ENCODE data around the gene ADCY1.
"Not testable (repeated sequence)": the region's sequence is repeated elsewhere in the genome, so short reads cannot be mapped to it uniquely, and the experiment has no call there.

ADCY1 gene

DNA sequence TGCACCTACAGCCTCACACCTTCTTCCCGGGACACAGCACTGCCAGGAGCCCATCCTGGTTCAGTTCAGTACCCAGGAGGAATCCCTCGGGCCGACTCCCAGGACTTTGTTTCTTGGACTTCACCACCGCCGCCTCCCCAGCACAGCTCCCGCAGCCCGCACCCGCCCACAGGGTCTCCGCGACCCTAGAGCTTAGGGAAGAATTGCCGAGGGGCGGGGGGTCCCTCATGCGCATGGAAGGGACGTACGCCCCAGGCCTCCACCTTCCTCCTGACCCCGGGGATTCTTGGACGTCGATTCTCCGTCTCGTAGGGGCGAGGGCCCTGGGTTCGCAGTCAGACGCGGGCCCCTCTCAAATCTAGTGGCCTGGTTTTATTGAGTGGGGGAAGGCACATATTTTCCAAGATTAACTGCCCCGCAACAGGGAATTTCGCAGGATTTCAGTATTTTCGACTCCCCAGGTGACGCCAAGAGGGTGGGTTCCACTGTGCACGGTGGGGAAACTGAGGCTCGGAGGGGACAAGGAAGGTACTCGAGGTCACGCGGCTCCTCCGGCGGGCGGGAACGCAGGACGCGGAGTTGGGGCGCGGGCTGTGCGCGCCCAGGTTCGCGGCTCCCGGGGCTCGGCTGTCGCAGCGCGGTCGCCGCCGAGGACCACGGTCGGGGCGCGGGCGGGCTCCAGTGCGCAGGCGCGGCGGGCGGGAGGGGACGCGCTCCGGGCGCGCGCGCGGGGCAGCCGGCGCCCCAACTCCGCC is at the start of gene ADCY1:
TSS of gene ADCY1 (plus strand) at position 708 of the 755 bp plus-strand sequence. CDS start 176 bp downstream, outside the sequence.
- ATAC-seq = no peak

DNA sequence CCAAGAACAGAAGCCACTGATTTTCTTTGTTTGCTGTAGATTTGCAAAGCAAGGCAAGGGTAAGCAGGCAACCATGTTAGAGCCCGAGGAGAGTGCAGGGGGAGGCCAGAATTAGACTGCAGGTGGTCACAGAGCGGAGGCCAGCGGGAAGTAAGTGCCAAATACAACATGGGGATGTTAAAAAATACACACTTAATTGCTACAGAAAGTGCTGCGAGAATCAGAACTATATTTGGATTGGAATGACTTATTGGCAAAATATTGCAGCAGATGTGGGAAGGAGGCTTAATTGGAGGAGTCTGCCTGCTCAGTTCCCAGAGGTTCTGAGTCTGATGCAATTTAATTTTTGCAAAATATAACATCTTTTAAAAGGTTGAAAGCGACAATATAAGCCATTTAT is 49.7 kb upstream of the ADCY1 start:
- ATAC-seq = no peak

DNA sequence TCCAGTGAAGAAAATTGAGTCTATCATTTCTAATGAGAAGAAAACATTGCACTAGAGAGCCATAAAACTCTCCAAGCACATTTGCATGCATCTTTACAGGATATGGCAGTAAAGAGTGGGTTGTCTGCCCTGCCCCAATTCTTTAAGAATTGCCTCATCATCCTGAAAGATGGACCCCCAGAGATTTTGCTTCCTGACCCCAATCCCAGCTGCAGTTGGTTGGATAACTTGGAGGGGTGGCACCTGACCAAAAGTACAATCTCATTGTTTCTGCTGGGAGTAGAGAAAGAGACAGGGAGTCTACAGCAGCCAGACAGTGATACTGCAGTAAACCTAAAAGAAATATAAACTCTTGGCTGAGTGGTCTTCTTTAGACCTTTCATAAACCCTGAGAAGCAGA is 49.1 kb upstream of the ADCY1 start:
- no peak for ATAC-seq

DNA sequence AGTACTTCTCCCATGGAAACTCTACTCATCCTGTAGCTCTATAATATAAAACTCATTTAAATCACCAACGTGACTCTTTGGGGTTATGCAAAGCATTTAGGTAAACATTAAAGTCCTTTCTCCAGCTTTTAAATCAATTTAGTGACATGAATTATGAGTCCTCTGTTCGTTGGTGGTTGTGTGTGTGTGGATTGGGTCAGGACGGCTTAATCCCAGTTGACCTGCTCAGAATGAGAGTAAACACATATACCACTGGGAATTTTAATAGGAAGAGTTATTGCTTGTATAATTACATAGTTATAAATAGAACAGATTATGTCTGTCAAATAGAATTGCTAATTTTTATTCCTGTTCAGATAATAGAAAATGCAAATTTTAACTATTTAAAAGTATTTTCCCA is 30.7 kb upstream of the ADCY1 start:
- ATAC-seq = no peak

DNA sequence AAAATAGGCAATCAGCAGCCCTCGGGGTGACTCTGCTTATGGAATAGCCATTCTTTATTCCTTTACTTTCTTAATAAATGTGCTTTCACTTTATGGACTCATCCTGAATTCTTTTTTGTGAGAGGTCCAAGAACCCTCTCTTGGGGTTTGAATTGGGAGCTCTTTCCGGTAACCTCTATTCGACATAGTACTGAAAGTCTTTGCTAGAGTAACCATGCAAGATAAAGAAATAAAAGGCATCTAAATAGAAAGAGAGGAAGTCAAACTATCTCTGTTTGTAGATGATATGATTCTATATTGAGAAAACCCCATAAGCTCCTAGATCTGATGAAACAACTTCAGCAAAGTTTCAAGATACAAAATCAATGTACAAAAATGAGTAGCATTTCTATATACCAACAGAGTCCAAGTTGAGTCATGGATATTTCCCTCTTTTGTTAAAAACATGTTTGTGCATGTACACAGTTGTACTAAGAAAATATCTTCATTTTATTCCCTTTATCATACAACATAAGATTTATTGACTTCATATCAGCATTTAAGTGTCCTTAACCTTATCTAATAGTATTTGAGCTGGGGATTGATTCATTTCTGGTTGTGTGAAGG is 29.0 kb upstream of the ADCY1 start:
- not testable (repeated sequence) for ATAC-seq

DNA sequence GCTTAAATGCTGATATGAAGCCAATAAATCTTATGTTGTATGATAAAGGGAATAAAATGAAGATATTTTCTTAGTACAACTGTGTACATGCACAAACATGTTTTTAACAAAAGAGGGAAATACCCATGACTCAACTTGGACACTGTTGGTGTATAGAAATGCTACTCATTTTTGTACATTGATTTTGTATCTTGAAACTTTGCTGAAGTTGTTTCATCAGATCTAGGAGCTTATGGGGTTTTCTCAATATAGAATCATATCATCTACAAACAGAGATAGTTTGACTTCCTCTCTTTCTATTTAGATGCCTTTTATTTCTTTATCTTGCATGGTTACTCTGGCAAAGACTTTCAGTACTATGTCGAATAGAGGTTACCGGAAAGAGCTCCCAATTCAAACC is 25.3 kb upstream of the ADCY1 start:
- ATAC-seq = not testable (repeated sequence)

DNA sequence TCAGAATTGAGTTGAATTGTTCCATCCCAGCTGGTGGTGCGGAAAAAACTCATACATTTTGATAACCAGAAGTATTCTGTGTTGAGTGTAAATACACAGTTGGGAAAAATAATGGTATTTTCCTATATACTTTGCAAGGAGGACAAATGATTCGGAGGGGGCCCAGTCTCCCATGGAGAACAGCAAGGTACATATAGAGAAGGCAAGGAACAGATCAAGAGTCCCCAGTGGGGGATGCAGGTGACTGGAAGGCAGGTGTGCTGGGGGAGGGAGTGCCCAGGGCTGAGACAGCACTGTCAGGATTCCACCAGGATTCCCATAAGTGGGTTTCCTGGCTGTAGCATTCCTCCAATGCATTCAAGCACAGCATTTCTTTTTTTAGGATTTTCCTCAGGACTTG is 10.8 kb upstream of the ADCY1 start:
- no peak for ATAC-seq

DNA sequence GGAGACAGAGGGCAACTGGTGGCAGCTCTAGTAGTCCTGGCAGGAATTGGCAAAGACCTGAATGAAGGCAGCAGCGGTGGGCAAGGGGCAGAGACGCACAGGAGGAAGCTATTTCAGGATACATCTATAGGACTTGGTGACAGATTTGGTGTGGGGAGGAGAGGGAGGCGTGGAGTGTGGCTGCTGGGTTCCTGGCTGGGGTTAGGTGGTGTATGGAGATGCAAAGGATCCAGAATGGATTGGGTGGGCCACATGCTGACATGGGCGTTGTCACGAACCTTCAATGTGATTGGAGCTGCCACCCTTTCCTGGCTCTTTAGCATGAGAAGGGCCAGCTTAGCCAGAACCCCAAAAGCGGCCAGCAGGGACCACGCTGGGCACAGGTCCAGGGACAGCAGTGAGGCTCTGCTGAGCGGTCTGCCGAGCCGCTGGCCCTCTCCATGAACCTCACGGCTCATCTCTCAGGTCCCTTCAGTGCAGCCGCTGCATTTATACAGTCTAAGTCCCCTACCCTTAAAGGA is 10.2 kb upstream of the ADCY1 start:
- no peak for ATAC-seq

DNA sequence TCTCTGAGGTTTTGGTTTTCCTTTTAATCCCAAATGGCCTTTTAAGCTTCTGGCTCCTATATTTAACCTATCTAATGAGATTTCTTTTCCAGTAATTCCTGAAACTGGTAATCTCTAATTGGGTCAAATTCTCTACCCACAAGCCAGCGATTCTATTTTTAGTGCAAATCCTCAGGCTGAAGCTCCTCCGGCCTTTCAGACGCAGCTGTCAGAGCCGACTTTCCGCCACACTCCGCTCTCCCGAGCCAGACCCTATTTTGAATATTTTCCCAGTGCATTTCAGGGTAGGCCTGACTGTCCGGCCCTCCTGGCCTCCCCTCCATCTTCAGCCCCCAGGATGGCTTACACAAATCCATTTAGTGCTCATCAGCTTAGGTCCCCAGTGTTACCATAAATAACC is 9.7 kb upstream of the ADCY1 start:
- no peak for ATAC-seq

DNA sequence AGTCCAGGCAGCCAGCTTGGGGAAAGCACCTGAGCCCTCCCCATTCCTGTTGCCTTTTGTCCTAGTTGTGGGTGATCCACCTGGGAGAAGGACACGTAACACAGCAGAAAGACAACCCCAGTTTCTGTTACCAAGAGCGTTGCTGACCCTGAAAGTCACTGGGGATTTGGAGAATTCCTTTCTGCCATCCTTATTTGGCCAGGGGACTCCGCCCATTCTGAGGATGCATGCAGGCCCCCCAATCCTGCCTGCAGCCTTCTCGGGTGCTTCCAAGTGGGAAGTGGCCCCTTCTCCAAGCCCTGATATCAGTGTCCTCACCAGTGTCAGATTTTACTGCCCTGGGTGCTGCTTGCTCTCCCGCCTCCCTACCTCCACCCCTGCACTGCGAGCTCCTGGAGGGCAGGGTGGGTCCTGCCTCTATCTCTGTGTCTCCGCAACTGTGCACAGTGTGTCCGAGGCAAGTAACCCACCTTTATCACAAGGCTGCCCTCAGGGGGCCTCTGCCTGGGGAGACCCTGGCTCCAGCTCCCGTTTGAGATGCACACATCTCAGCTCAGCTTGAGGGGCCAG is 9.2 kb upstream of the ADCY1 start:
- ATAC-seq = no peak

DNA sequence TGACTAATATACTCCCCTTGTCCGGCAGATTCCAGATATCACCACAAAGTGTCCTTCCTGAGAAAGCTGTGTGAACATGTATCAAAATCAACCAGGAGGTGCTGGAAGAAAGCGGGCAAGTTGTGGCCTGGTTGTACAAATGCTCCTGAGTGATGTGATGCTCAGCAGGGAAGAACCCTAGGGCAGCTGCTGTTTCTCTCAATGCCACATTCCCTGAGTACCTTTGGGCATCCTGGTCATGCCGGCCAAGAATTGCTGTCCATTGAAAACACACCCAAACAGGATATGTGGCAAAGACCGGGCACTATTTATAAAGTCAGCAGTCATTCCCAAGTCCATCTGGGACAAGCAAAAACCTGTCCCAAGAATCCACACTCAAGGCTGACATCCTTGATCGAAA is 7.8 kb upstream of the ADCY1 start:
- ATAC-seq = no peak

DNA sequence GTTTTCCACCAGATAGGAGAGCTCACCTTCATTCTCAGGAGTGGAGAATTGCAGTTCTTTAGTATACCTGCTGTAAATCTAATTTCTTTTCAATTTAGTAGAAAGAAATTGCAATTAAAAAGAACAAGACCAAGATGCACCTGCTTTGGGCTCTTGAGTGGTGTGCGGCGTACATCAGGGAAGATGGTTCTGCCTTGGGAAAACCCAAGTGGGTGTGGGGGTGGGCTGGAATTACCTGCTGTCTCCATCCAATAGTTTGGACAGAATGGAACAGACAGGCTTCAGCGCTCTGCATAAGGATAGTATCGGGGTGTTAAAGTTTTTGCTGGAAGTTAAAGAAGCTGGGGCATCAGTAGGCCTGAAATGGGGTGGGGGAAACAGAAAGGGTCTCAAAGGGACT is 7.2 kb upstream of the ADCY1 start:
- ATAC-seq = no peak

DNA sequence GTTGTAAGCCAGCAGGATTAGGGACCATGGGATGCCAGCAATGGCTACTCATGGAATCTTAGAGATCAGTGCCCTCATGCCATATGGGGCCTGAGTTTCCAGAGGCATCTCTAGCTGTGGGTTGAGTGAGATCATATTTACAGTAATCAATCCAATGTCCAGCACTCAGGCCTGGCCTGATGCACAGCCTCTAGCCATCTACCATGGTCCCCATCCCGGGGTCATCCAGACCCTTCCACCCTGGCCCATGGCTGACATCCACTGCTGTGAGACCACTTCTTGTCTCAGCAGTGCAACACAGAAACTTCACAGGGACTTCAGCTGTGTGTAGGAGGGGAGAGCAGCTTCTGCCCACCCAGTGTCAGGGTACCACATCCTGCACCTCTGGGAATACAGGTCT is 6.5 kb upstream of the ADCY1 start:
- no peak for ATAC-seq

DNA sequence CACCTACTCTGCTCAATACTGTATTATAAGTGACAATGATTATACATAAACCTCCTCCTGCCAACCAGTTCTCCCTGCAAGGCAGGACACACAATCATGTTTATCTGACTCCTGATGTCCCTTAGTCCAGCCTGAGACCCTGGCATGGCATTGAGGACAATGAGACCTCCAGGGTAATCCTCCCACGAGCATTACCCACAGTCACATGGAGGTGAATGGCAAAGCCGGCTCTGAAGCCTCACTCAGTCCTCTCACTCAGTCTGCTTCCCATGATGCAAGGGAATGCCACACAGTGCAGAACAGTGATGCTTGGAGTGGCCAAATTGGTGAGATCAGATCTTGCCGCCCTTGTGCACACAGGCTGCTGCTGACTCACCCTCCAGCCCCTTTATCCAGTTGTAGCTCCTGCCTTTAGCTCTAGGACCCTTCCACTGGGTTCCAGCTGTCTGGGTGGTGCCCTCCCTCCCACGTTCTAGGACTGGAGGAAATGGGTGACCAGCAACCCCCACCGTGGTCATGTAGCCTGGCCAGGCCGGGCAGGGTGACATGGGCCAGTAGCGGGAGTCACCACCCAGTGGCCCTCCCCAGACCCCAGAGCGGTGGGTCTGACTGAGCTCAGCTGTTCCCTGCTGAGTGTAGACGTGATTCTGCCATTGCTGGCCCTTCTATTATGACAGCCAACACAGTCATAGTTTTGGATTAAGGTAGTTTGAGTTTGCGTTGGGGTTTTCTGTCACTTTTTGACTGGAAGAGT is 5.5 kb upstream of the ADCY1 start:
- no peak for ATAC-seq

DNA sequence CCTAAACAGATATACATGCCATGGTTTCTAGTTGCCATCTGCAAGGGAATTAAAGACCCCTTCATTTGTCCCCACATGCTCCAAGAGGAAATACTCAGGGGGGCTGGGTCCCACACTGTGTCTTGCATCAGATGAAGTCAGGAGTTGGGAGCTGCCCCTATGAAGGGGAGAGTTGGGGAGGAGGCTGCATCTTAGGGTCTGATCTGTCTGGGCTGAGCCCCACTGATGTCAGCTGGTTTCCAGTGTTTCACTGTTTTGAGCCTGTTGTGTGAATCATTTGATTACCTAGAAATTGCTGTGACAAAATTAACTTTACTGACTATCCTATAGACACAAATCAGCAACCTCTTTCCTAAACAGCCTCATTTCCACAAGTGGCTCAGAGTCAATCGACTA is 4.9 kb upstream of the ADCY1 start:
- no peak for ATAC-seq

DNA sequence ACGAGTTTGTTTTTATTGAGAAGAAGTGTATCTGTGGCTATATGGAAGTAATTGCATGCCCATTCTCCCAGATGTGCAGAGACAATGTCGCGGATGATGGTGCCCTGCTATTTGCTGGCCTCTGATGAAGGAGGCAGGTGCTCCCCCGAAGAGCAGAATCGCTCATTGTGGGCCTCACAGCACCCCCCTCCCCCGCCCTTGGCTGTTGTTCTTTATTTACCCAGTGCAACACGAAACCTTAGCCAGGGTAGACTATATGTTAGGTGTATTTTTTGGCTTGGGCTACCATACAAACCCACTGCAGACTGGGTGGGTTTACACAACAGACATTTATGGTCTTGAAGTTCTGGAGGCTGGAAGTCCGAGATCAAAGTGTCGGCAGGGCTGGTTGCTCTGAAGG is 3.4 kb upstream of the ADCY1 start:
- ATAC-seq = no peak

DNA sequence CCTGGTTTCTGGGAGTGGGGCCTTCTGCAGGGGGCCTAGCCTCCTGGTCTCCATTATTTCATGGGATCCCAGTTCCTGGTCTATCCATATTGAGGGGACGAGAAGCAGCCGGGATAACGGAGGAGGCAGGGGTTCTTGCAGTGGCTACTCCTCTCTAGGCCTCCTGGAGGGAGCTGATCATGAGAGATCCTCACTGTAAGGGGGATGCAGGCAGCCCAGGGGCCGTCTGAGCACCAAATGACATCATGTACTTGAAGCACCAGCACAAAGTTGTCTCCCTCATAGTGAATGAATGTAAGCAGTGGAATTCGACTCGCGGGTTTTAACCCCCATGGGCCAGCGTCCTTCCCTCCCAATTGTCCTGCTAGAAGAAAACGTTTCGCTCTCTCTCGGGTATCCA is 964 bp upstream of the ADCY1 start:
- no peak for ATAC-seq

DNA sequence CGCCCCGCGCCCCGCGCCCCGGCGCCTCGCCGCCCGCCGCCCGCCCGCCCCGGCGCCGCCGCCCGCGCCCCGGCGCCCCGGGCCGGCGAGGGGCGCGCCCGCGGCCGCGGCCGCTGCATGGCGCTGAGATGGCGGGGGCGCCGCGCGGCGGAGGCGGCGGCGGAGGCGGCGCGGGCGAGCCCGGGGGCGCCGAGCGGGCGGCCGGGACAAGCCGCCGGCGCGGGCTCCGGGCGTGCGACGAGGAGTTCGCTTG is 174 bp downstream of the ADCY1 start:
- ATAC-seq = no peak

DNA sequence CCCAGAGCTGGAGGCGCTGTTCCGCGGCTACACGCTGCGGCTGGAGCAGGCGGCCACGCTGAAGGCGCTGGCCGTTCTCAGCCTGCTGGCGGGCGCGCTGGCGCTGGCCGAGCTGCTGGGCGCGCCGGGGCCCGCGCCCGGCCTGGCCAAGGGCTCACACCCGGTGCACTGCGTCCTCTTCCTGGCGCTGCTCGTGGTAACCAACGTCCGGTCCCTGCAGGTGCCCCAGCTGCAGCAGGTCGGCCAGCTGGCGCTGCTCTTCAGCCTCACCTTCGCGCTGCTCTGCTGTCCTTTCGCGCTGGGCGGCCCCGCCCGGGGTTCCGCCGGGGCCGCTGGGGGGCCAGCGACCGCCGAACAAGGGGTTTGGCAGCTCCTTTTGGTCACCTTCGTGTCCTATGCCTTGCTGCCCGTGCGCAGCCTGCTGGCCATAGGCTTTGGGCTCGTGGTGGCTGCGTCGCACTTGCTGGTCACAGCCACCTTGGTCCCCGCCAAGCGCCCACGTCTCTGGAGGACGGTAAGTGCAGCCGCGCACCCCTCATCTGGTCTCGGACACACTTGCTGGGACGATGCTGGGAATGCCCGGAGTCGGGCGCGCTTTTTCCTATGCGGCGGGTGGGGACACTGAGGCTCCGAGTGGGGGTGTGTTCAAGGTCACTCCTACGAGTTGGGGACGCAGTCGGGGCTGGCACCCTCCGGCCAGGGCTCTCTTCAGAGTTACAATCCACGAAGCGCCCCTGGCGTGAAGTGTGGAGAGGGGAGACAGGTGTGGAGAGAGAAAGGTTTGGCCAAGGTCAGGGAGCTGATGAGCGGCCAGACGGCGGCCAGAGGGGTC is 717 bp downstream of the ADCY1 start:
- no peak for ATAC-seq

DNA sequence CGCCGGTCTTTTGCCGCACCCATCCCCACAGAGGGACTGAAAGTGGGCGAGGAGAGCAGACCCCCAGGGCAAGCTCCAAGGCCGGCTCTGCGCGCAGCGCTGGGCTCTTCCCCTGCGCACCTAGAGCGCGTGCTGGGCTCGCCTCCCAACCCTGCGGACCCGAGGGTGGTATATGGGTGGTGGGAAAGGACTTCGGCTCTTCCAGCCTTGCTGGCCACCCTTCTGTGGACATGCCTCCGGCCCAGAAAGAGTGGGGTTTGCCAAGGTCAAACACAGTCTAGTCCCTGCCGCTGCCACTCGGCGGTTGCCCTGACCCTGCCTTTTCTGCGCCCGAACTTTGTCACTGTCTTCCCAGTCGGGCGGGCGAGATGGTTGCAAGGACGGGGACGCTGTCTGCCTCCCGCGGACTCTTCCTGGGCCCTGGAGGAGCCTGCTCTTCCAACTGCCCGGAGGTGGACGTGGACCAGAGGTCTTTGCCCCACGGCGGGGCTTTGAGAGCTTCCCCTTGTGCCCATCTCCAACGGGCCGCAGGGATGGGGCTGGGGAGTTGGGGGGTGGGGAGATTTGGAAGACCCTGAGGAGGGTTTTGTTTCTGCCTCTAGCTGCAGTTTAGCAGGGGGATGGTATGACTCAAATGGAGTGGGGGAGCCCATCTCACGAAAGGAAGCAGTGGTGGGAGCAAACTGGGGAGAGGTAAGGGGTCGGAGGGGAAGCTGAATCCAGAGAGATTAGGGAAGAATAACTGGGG is 1.5 kb downstream of the ADCY1 start:
- no peak for ATAC-seq

DNA sequence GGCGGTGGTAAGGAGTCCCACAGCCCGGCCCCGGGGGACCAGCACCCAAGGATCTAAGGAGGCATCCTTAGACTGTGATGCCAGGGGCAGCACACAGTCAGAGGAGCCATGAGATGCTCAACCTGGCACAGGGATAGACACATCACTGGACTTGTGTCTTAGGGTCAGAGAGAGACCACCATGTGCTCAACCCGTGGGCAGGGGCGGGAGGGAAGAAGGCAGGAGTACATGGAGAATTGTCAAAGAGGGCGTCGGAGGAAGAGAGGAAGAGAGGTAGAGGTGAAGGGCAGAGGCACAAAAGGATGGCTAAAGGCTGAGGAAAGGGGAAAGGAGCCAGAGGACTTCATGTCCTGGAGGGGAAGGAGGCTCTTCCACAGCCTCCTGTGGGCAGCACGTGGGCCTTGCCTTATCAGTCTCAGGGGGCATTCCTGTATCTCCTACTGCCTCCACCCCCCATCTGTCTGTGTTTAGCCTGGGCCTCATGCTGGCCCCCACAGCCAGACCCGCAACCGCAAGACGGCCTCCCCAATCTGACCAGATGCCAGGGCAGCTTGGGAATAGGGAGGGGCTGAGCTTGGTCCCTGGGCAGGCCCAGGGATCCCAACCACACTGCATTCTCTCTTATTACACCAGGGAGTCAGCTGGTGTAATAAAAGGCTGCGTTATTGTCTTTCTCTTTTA is 2.2 kb downstream of the ADCY1 start:
- no peak for ATAC-seq

DNA sequence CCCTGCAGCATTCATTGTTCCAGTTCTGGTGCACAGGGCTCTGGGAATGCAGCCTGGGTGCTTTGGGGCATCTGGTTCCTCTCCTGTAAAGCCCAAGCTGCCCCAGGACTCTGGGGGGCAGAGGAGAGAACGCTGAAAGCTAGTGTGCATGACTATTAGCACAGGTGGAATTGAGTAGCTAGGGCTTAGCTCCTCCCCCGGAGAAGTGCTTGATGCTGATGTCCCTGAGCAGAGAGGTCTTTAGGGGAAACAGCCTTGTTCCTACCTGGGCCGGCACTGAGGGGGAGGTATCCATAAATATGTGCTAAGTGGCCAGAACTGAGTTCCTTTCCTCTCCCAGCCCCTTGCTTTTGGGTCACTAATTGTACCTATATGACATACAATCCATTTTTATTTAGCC is 3.9 kb downstream of the ADCY1 start:
- ATAC-seq = no peak

All from activated CD4-positive, CD25-positive, alpha-beta regulatory T cell treated with anti-CD3 and anti-CD28 coated beads, Interleukin-2, amount 50 U/mL, for 24 hours (primary cell).